Karpas-422 (cell line): ENCODE data around the gene LPIN1. TPM values are rescaled to one million over a fixed set of nuclear protein-coding genes. Genes with fewer than 3 reads are reported as not detected.
"Not testable (repeated sequence)": the region's sequence is repeated elsewhere in the genome, so short reads cannot be mapped to it uniquely, and the experiment has no call there.

Source experiments
- DNase-seq: peaks from one replicate; pipeline ENCODE4 v3.0.0-alpha.2; 2015
- H2AFZ ChIP-seq: fragments of 200-600 bp; sonication (generic); 2 replicates; pipeline ENCODE4 v1.6.1; 2014; ENCODE audit warnings: antibody characterized with exemption, low read length, mixed read lengths
- H3K27ac ChIP-seq: fragments of 200-600 bp; sonication (generic); 2 replicates; pipeline ENCODE4 v1.5.1; 2014; ENCODE audit warnings: mild to moderate bottlenecking, low read length, moderate library complexity
- H3K27me3 ChIP-seq: fragments of 200-600 bp; sonication (generic); 2 replicates; pipeline ENCODE4 v1.6.1; 2014; ENCODE audit warnings: low read length, mixed read lengths
- H3K36me3 ChIP-seq: fragments of 200-600 bp; sonication (generic); 2 replicates; pipeline ENCODE4 v1.6.1; 2014; ENCODE audit warnings: low read length, mixed read lengths; ENCODE audit not compliant: insufficient read depth
- H3K4me1 ChIP-seq: fragments of 200-600 bp; sonication (generic); 2 replicates; pipeline ENCODE4 v1.6.1; 2014; ENCODE audit warnings: mild to moderate bottlenecking, low read length, mixed read lengths
- H3K4me2 ChIP-seq: fragments of 200-600 bp; sonication (generic); 2 replicates; pipeline ENCODE4 v1.6.1; 2014; ENCODE audit warnings: low read length, low read depth, mild to moderate bottlenecking; ENCODE audit not compliant: poor library complexity, severe bottlenecking
- H3K4me3 ChIP-seq: fragments of 200-600 bp; sonication (generic); 2 replicates; pipeline ENCODE4 v1.5.1; 2014; ENCODE audit warnings: mild to moderate bottlenecking, antibody characterized with exemption, low read length, mixed read lengths
- H3K79me2 ChIP-seq: fragments of 200-600 bp; sonication (generic); 2 replicates; pipeline ENCODE4 v1.6.1; 2014; ENCODE audit warnings: mild to moderate bottlenecking, low read length, mixed read lengths
- H3K9ac ChIP-seq: fragments of 200-600 bp; sonication (generic); 2 replicates; pipeline ENCODE4 v1.6.0; 2014; ENCODE audit warnings: low read length
- H3K9me2 ChIP-seq: fragments of 200-600 bp; sonication (generic), shearing (Covaris generic); replicated peaks from 2 replicates; pipeline ENCODE4 v1.6.0; 2014; ENCODE audit warnings: mild to moderate bottlenecking, low read length, moderate library complexity; ENCODE audit not compliant: insufficient read depth
- H3K9me3 ChIP-seq: fragments of 300-700, 200-600 bp; sonication (generic); 2 replicates; pipeline ENCODE4 v1.6.1; 2014; ENCODE audit warnings: low read length, mixed read lengths
- H4K20me1 ChIP-seq: fragments of 200-600 bp; sonication (generic); 2 replicates; pipeline ENCODE4 v1.6.1; 2014; ENCODE audit warnings: mild to moderate bottlenecking, antibody characterized with exemption, low read length, low read depth; ENCODE audit not compliant: insufficient read depth
- total RNA-seq: library from RNA; depleted of rRNA; stranded (reverse); fragments of >200 nt; shearing (Covaris generic); gene quantifications from 2 replicates; pipeline ENCODE4 v1.2.3, GENCODE V29; 2014; ENCODE audit warnings: low replicate concordance

LPIN1 gene
- total RNA-seq, 1 experiment from 2014 or later: 4.9 TPM

DNA sequence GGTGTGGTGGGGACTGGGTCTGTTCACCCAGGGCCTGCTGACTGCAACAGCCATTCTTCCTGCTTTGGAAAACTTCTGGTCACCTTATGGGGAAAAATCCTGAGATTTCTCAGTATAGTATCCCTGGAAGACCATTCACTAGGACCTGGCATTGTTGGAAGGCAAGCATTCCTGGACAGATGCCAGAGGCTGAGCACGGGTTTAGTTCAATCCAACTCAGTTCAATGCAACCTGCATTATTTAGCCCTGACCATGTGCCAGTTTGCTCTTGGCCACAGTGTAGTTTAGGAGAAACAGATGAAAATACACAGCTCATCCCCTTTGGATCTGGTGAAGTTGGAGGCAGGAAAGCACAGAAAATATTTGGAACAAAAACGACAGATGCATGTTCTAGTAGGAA, 95.9 kb downstream of the LPIN1 start:
- H4K20me1 ChIP-seq: no peaks in the 10 kb centered on the region
- no peak overlapping the region for H3K4me2 ChIP-seq
- DNase-seq: no peak
- H3K9me3 ChIP-seq: no peaks in the 10 kb centered on the region
- peaks cover 53% of the 10 kb centered on the region for H3K79me2 ChIP-seq
- no peak overlapping the region for H3K4me3 ChIP-seq
- H2AFZ ChIP-seq: no peak overlapping the region
- peaks cover 23% of the 10 kb centered on the region for H3K4me1 ChIP-seq
- H3K27me3 ChIP-seq: no peaks in the 10 kb centered on the region
- H3K9me2 ChIP-seq: no peaks in the 10 kb centered on the region
- H3K27ac ChIP-seq: peak overlapping the region; percentile 53; the same call in 1 of the 2 replicates
- no peak overlapping the region for H3K9ac ChIP-seq
- H3K36me3 ChIP-seq: peaks cover 14% of the 10 kb centered on the region

DNA sequence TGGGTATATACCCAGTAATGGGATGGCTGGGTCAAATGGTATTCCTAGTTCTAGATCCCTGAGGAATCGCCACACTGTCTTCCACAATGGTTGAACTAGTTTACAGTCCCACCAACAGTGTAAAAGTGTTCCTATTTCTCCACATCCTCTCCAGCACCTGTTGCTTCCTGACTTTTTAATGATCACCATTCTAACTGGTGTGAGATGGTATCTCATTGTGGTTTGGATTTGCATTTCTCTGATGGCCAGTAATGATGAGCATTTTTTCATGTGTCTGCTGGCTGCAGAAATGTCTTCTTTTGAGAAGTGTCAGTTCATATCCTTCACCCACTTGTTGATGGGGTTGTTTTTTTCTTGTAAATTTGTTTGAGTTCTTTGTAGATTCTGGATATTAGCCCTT, 98.4 kb downstream of the LPIN1 start:
- not testable (repeated sequence) for H2AFZ ChIP-seq, H3K27me3 ChIP-seq

DNA sequence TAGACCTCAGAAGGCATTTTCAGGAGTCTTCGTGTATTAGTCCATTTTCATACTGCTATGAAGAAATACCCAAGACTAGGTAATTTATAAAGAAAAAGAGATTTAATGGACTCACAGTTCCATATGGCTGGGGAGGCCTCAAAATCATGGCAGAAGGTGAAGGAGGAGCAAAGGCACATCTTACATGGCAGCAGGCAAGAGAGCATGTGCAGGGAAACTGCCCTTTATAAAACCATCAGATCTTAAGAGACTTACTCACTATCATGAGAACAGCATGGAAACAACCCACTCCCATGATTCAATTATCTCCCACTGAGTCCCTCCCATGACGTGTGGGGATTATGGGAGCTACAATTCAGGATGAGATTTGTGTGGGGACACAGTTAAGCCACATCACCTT, 101.5 kb downstream of the LPIN1 start:
- H3K4me1 ChIP-seq, H3K9me3 ChIP-seq, H3K9ac ChIP-seq, H3K27ac ChIP-seq, DNase-seq, H4K20me1 ChIP-seq, H3K9me2 ChIP-seq, H3K27me3 ChIP-seq, H2AFZ ChIP-seq, H3K4me2 ChIP-seq, H3K4me3 ChIP-seq: not testable (repeated sequence)
- Histone ChIP-seq H3K79me2 (peaks cover 14% of the 10 kb centered on the region; the same call in 1 of the 2 replicates), H3K36me3 (peaks cover 20% of the 10 kb centered on the region)

More for the DNA sequence above, 98.4 kb downstream of the LPIN1 start:
- not testable (repeated sequence) for H3K4me3 ChIP-seq, H4K20me1 ChIP-seq, H3K9ac ChIP-seq, H3K27ac ChIP-seq, H3K9me3 ChIP-seq, DNase-seq, H3K4me2 ChIP-seq, H3K9me2 ChIP-seq
- Histone ChIP-seq H3K4me1 (peaks cover 16% of the 10 kb centered on the region), H3K36me3 (peaks cover 18% of the 10 kb centered on the region), H3K79me2 (peaks cover 42% of the 10 kb centered on the region)

DNA sequence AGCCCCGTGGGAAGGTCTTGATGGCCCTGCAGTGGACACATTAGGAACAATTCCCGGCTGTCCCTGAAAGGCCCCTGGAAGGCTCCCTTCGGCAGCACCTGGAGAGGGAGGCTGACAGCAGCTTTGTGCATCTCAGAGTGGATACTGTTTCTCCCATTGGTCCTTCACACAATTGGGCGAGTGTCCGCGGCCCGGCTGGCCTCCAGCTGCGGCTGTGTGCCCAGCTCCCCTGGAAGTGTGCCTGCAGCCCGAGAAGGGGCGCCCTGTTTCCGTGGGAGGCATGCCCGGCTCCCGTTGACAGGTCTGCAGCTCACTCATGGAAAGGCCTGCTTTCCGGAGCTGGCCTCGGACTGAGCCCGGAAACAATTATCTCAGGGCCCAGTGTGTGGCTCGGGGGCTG, 103.7 kb downstream of the LPIN1 start:
- H3K79me2 ChIP-seq: 0 out of 2 replicates have a peak, but pooled peaks cover 6% of the 10 kb centered on the region
- no peak for DNase-seq
- H2AFZ ChIP-seq: no peak overlapping the region
- H3K9me3 ChIP-seq: no peaks in the 10 kb centered on the region
- H4K20me1 ChIP-seq: no peaks in the 10 kb centered on the region
- no peak overlapping the region for H3K9ac ChIP-seq
- H3K4me1 ChIP-seq: peaks cover 4% of the 10 kb centered on the region
- no peaks in the 10 kb centered on the region for H3K27me3 ChIP-seq
- peaks cover 14% of the 10 kb centered on the region for H3K36me3 ChIP-seq
- no peaks in the 10 kb centered on the region for H3K9me2 ChIP-seq
- no peak overlapping the region for H3K4me3 ChIP-seq
- H3K27ac ChIP-seq: no peak overlapping the region
- H3K4me2 ChIP-seq: no peak overlapping the region

DNA sequence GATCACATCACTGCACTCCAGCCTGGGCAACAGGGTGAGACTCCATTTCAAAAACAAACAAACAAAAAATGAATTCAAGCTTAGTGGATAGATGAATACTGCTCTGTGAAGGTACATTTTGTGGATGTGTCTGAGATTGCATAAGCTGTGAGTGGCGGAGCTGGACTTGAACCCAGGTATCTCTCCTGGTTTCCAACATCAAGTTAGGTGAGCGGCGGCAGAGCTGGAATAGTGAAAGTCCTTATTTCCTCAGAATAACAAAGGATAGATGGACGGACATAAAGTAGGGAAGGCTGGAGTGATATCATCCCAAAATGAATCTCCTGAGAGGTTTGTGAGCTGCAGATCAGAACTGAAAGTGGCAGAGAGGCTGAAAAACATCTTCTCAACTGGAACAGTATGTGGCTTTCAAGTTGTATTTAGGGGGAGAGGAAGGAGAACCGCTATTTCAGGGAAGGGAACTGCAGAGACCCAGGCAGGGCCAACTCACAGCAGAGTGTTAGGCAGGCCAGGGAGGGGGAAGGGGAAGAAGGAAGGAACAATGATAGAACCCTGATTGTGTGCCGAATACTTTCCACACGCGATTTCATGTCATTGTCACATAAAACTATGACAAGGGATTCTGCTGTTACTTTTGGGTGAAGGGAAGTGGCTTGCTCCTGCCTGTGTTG, 106.2 kb downstream of the LPIN1 start:
- H3K4me3 ChIP-seq: no peak overlapping the region
- H3K36me3 ChIP-seq: peaks cover 3% of the 10 kb centered on the region
- H3K27me3 ChIP-seq: no peaks in the 10 kb centered on the region
- H3K9me3 ChIP-seq: no peaks in the 10 kb centered on the region
- H3K4me1 ChIP-seq: peaks cover 26% of the 10 kb centered on the region
- no peak for DNase-seq
- no peak overlapping the region for H3K4me2 ChIP-seq
- H3K9ac ChIP-seq: no peak overlapping the region
- H3K79me2 ChIP-seq: 0 out of 2 replicates have a peak, but pooled peaks cover 3% of the 10 kb centered on the region
- H3K9me2 ChIP-seq: no peaks in the 10 kb centered on the region
- no peak overlapping the region for H2AFZ ChIP-seq
- peak overlapping the region; percentile 44; the same call in 1 of the 2 replicates for H3K27ac ChIP-seq
- H4K20me1 ChIP-seq: no peaks in the 10 kb centered on the region

DNA sequence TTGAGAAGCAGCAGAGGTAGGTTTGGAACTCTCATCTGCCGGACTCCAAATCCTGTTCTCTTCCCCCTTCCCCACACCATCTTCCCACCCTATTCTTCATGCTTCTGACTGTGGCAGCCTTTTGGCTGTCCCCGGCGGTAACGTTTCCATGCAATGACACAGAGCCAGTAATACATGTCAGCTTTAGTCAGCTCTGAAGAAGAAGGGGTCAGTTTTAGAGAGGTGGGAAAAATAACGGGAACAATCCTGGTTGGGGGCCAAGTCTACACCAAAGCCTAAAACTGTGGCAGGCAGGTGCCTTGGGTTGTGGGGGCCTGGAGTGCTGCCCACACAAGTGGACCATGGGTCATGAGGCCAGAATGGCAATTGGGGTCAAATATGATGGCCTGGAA, 106.8 kb downstream of the LPIN1 start:
- Histone ChIP-seq H3K79me2 (0 out of 2 replicates have a peak, but pooled peaks cover 3% of the 10 kb centered on the region), H3K27me3 (no peaks in the 10 kb centered on the region), H3K4me1 (peaks cover 26% of the 10 kb centered on the region), H3K9me3 (no peaks in the 10 kb centered on the region), H3K9ac (no peak overlapping the region), H2AFZ (no peak overlapping the region), H3K36me3 (peaks cover 2% of the 10 kb centered on the region), H3K27ac (no peak overlapping the region), H3K4me3 (no peak overlapping the region), H3K4me2 (no peak overlapping the region), H4K20me1 (no peaks in the 10 kb centered on the region), H3K9me2 (no peaks in the 10 kb centered on the region)
- DNase-seq: no peak

DNA sequence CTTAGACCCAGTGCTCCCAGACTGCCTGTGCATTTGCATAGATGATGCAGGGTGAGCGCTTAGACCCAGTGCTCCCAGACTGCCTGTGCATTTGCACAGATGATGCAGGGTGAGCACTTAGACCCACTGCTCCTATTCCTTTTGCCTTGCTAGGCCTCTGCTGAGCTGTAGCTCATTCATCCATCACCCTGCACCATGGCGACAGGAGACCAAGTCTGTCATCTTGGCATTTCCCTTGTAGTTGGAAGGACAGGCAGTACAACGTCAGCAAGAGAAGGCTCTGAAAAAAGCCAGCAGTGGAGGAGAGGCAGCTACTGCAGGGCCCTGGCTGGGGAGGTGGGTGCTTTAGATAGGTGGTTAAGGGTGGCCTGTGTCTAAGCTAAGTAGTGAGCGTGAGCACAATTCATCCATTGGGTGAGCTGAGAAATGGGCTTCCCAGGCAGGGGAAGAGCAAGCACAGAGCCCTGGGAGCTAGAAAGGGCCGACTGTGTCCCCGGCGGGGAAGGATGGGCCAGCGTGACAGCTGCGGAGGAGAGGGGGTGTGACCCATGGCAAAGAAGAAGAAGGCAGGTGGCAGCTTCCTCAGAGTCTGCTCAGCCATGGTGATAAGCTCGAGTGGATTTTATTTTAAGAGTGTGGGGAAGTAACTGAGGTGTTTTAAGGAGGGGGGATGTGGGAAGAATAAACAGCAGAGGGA, 108.8 kb downstream of the LPIN1 start:
- H3K9me2 ChIP-seq: no peaks in the 10 kb centered on the region
- H4K20me1 ChIP-seq: no peaks in the 10 kb centered on the region
- no peaks in the 10 kb centered on the region for H3K9me3 ChIP-seq
- no peak overlapping the region for H2AFZ ChIP-seq
- H3K4me2 ChIP-seq: peak overlapping the region; percentile 52
- H3K9ac ChIP-seq: peak overlapping the region; percentile 68
- H3K36me3 ChIP-seq: peaks cover 9% of the 10 kb centered on the region
- peak overlapping the region; percentile 92 for H3K27ac ChIP-seq
- H3K4me3 ChIP-seq: peak overlapping the region; percentile 29; the same call in 1 of the 2 replicates
- H3K27me3 ChIP-seq: no peaks in the 10 kb centered on the region
- DNase-seq: peak; percentile 72
- 0 out of 2 replicates have a peak, but pooled peaks cover 3% of the 10 kb centered on the region for H3K79me2 ChIP-seq
- peaks cover 45% of the 10 kb centered on the region for H3K4me1 ChIP-seq

DNA sequence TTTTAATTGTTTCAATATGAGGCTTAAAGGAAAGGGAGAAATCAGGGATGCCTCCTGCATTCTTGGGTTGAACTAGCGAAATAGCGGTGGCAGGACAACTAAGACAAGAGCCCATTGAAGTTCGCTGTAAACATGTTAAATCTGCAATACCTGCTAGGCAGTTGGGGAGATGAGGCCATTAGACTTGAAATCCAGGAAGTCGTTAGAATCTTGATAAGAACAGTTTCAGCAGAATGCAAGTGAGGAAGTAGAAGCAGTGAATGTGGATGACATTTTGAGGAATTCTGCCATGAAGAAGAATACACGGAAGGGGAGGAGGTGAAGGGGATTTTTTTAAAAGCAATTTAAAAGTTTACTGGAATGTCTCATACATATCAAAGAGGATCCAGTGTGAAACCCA, 109.7 kb downstream of the LPIN1 start:
- H3K27me3 ChIP-seq: no peaks in the 10 kb centered on the region
- H3K4me1 ChIP-seq: peaks cover 54% of the 10 kb centered on the region
- no peak overlapping the region; the same call in 1 of the 2 replicates for H3K9ac ChIP-seq
- H3K36me3 ChIP-seq: peaks cover 7% of the 10 kb centered on the region
- H3K4me3 ChIP-seq: no peak overlapping the region
- H3K27ac ChIP-seq: peak overlapping the region; percentile 92
- no peak overlapping the region for H2AFZ ChIP-seq
- DNase-seq: no peak
- no peaks in the 10 kb centered on the region for H4K20me1 ChIP-seq
- H3K9me3 ChIP-seq: no peaks in the 10 kb centered on the region
- no peaks in the 10 kb centered on the region for H3K9me2 ChIP-seq
- H3K4me2 ChIP-seq: peak overlapping the region; percentile 52
- H3K79me2 ChIP-seq: 0 out of 2 replicates have a peak, but pooled peaks cover 3% of the 10 kb centered on the region
